ENCODE results near the gene ZSWIM4.

Gene ZSWIM4

DNA sequence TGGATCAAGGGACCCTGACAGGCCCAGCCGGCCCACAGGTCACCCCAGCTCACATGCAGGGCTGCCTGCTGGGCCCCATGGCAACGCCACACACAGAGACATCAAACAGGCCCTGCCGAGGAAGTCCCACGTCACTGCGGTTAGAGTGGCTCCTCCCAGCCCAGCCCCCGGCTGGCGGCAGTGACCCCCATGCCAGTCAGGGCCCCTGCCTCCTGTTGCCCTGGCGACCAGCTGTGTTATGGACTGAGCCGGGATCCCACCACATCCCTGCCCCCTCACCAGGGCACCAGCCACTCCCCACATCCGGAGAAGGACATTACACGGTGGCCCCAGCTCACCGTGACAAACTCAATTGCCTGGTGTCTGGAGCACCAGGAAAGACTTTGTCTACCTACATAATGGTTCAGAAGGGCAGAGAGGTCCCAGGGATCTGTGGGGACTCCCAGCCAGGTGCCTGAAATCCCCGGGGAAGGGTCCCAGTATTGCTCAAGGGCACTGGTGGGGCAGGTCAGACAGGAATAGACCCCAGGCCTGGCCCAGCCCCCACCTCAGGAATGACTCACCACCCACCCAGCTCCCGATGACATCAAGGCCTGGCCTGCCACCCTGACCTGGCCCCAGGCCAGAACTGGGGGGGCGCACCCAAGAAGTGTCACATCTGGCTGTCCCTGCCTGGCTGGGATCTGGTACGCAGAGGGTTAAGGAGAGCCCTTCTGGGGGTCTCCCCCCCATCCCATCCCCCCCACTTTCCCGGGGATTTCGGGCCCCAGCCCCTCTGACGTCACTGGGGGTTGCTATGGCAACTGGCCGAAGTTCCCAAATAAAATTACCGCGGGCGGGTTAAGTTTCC, 51.5 kb downstream of the ZSWIM4 start:
- Histone ChIP-seq H3K36me3 (replicated peaks; ENCODE audit: low read depth, low read length) (no peaks in the 10 kb centered on the region), H3K27me3 (ENCODE audit: low read depth, low read length) (no peaks in the 10 kb centered on the region), H3K4me3 (ENCODE audit: low read length) (peak overlapping the region; percentile 83), H3K79me2 (ENCODE audit: low read length) (peaks cover 4% of the 10 kb centered on the region; the same call in 1 of the 2 replicates), H2AFZ (ENCODE audit: low read depth, low read length) (peak overlapping the region; percentile 20; the same call in 1 of the 2 replicates), H4K20me1 (ENCODE audit: insufficient read depth, low read length) (no peaks in the 10 kb centered on the region), H3K4me2 (ENCODE audit: low read length) (peak overlapping the region; percentile 83), H3K9ac (ENCODE audit: low read length) (peak overlapping the region; percentile 89), H3K27ac (ENCODE audit: low read length) (peak overlapping the region; percentile 75), H3K4me1 (ENCODE audit: low read length) (peaks cover 42% of the 10 kb centered on the region), H3K9me3 (ENCODE audit: insufficient read depth, low read length) (no peaks in the 10 kb centered on the region)
- no peak for TF ChIP-seq EZH2phosphoT487 (IDR thresholded peaks at IDR 0.05; ENCODE audit: low read depth)
- TF ChIP-seq, protein P1, sequence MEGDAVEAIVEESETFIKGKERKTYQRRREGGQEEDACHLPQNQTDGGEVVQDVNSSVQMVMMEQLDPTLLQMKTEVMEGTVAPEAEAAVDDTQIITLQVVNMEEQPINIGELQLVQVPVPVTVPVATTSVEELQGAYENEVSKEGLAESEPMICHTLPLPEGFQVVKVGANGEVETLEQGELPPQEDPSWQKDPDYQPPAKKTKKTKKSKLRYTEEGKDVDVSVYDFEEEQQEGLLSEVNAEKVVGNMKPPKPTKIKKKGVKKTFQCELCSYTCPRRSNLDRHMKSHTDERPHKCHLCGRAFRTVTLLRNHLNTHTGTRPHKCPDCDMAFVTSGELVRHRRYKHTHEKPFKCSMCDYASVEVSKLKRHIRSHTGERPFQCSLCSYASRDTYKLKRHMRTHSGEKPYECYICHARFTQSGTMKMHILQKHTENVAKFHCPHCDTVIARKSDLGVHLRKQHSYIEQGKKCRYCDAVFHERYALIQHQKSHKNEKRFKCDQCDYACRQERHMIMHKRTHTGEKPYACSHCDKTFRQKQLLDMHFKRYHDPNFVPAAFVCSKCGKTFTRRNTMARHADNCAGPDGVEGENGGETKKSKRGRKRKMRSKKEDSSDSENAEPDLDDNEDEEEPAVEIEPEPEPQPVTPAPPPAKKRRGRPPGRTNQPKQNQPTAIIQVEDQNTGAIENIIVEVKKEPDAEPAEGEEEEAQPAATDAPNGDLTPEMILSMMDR (IDR thresholded peaks at IDR 0.05; ENCODE audit: low read depth, low read length): no peak

DNA sequence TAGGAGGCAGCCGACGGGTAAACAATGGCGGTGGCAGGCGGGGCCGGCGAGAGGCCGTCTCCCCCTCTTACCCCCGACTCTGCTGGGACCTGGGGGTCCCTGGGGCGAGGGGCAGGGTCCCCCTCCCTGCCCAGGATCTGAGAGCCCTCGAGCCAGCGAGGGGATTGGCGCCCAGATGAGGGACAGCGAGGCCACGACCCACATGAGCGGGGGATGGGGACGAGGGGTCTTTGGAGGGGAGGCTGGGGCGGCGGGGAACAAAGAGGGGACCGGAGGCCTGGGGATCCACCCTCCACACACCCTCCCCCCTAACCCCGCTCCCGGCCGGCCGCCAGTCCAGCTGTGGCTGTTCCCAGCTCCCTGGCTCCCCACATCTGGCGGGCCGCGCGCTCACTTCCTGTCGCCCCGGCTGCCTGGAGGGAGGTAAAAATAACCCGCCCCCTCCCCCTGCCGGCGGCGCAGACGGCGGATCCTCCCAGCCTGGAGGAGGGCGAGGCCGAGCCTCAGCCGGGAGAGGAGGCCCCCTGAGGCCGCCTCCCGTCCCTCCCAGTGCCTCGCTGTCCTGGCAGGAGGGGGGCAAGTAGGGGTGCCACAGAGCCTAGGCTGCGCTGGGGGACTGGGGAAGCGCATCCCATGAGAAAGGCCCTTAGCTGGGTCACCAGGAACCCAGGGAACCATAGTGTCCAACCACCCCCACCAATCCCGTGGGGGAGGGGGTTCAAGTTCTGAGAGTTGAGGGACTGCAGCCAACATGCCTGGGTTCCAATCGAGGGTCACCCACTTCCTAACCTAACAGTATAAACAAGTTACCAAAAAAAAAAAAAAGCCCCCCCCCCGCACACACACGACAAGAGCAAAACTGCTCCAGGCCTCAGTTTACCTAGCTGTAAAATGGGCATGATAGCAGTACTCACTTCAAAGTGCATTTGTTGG, 52.4 kb downstream of the ZSWIM4 start:
- H3K79me2 ChIP-seq (ENCODE audit: low read length): no peaks in the 10 kb centered on the region; the same call in 1 of the 2 replicates
- H3K9ac ChIP-seq (ENCODE audit: low read length): peak overlapping the region; percentile 89
- H3K9me3 ChIP-seq (ENCODE audit: insufficient read depth, low read length): no peaks in the 10 kb centered on the region
- peak overlapping the region; percentile 20; the same call in 1 of the 2 replicates for H2AFZ ChIP-seq (ENCODE audit: low read depth, low read length)
- H3K4me2 ChIP-seq (ENCODE audit: low read length): peak overlapping the region; percentile 83
- H3K27me3 ChIP-seq (ENCODE audit: low read depth, low read length): no peaks in the 10 kb centered on the region
- no peak for TF ChIP-seq EZH2phosphoT487 (IDR thresholded peaks at IDR 0.05; ENCODE audit: low read depth)
- TF ChIP-seq, protein P1 (IDR thresholded peaks at IDR 0.05; ENCODE audit: low read depth, low read length): peak; percentile 15
- peak overlapping the region; percentile 75 for H3K27ac ChIP-seq (ENCODE audit: low read length)
- H4K20me1 ChIP-seq (ENCODE audit: insufficient read depth, low read length): no peaks in the 10 kb centered on the region
- no peaks in the 10 kb centered on the region for H3K36me3 ChIP-seq (replicated peaks; ENCODE audit: low read depth, low read length)
- H3K4me1 ChIP-seq (ENCODE audit: low read length): peaks cover 42% of the 10 kb centered on the region
- H3K4me3 ChIP-seq (ENCODE audit: low read length): peak overlapping the region; percentile 83

DNA sequence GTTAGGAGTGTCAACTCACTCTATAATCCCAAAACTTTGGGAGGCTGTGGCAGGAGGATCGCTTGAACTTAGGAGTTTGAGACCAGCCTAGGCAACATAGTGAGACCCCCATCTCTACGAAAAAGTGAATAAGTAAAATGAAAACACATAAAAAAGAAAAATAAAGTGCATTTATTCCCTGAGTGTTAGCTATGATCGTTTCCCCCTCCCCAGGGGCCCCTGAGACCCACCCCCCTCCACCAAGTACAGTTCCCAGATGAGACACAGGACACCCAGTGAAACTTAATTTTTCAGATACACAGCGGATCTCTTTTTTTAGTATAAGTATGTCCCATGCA, 53.1 kb downstream of the ZSWIM4 start:
- Histone ChIP-seq H3K4me2 (ENCODE audit: low read length) (peak overlapping the region; percentile 83; the same call in 1 of the 2 replicates), H3K9me3 (ENCODE audit: insufficient read depth, low read length) (no peaks in the 10 kb centered on the region), H3K4me3 (ENCODE audit: low read length) (no peak overlapping the region), H3K27me3 (ENCODE audit: low read depth, low read length) (no peaks in the 10 kb centered on the region), H3K36me3 (replicated peaks; ENCODE audit: low read depth, low read length) (no peaks in the 10 kb centered on the region), H3K79me2 (ENCODE audit: low read length) (no peaks in the 10 kb centered on the region), H3K9ac (ENCODE audit: low read length) (no peak overlapping the region), H3K4me1 (ENCODE audit: low read length) (peaks cover 38% of the 10 kb centered on the region), H3K27ac (ENCODE audit: low read length) (no peak overlapping the region), H2AFZ (ENCODE audit: low read depth, low read length) (no peak overlapping the region), H4K20me1 (ENCODE audit: insufficient read depth, low read length) (no peaks in the 10 kb centered on the region)
- TF ChIP-seq, protein P1 (IDR thresholded peaks at IDR 0.05; ENCODE audit: low read depth, low read length): no peak
- TF ChIP-seq EZH2phosphoT487 (IDR thresholded peaks at IDR 0.05; ENCODE audit: low read depth): no peak
